OCI-LY3 (cell line): ENCODE measurements around the gene TMEM114.

Experiments used
- H2AFZ ChIP-seq: fragments of 200-600, 300-600 bp; shearing (Covaris generic); 2 replicates; pipeline ENCODE4 v1.6.0; 2014; ENCODE audit warnings: antibody characterized with exemption, low read depth, low read length
- H3K27ac ChIP-seq: fragments of 200-600, 300-600 bp; sonication (generic); 2 replicates; pipeline ENCODE4 v1.5.1; 2014; ENCODE audit warnings: mild to moderate bottlenecking, low read length, moderate library complexity, mixed read lengths
- H3K27me3 ChIP-seq: fragments of 200-600, 300-600 bp; sonication (generic); 2 replicates; pipeline ENCODE4 v1.6.1; 2014; ENCODE audit warnings: low read depth, low read length, mixed read lengths
- H3K36me3 ChIP-seq: fragments of 200-600, 300-600 bp; sonication (generic); replicated peaks from 2 replicates; pipeline ENCODE3; 2014; ENCODE audit warnings: low read depth, low read length, mixed read lengths
- H3K4me1 ChIP-seq: fragments of 300-600, 200-600 bp; sonication (generic); 2 replicates; pipeline ENCODE4 v1.6.1; 2014; ENCODE audit warnings: low read length, mixed read lengths
- H3K4me2 ChIP-seq: fragments of 200-600, 300-600 bp; sonication (generic); 2 replicates; pipeline ENCODE4 v1.6.1; 2014; ENCODE audit warnings: low read length, mixed read lengths
- H3K4me3 ChIP-seq: fragments of 300-600, 200-600 bp; sonication (generic); 2 replicates; pipeline ENCODE4 v1.5.1; 2014; ENCODE audit warnings: antibody characterized with exemption, mild to moderate bottlenecking, low read length, moderate library complexity
- H3K79me2 ChIP-seq: fragments of 300-600, 200-600 bp; shearing (Covaris generic); 2 replicates; pipeline ENCODE4 v1.6.1; 2014; ENCODE audit warnings: mild to moderate bottlenecking, low read length, mixed read lengths
- H3K9ac ChIP-seq: fragments of 300-600, 200-600 bp; shearing (Covaris generic); 2 replicates; pipeline ENCODE4 v1.6.0; 2014; ENCODE audit warnings: mild to moderate bottlenecking, low read length, moderate library complexity
- H3K9me3 ChIP-seq: fragments of 200-600, 300-600 bp; shearing (Covaris generic); 2 replicates; pipeline ENCODE4 v1.6.1; 2014; ENCODE audit warnings: low read length, mixed read lengths; ENCODE audit not compliant: insufficient read depth
- H4K20me1 ChIP-seq: fragments of 200-600, 300-600 bp; sonication (generic); 2 replicates; pipeline ENCODE4 v1.6.1; 2016; ENCODE audit warnings: low read length, mixed read lengths; ENCODE audit not compliant: insufficient read depth
- EZH2phosphoT487 ChIP-seq: fragments of 200-600 bp; shearing (Covaris generic); IDR thresholded peaks from 2 replicates; pipeline ENCODE4 v1.6.1; 2018; ENCODE audit warnings: antibody characterized with exemption, mixed run types, low read depth
- TF ChIP-seq, protein P1 (sequence below): fragments of 200-600, 300-600 bp; sonication (generic); IDR thresholded peaks from 2 replicates; pipeline ENCODE4 v1.5.1; 2014; ENCODE audit warnings: antibody characterized with exemption, low read length, low read depth

Gene TMEM114

DNA sequence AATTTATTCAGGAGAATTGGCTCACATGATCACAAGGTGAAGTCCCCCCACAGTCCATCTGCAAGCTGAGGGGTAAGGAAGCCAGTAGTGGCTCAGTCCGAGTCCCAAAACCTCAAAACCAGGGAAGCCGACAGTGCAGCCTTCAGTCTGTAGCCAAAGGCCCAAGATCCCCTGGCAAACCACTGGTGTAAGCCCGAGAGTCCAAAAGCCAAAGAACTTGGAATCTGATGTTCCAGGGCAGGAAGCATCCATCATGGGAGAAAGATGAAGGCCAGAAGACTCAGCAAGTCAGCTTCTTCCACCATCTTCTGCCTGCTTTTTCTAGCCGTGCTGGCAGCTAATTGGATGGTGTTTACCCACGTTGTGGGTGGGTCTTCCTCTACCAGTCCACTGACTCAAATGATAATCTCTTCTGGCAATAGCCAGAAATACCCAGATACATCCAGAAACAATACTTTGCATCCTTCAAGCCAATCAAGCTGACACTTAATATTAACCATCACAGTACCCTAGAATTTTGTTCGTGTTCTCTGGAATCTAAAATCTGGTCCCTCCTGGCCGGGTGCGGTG lies 40.4 kb downstream of the TMEM114 start:
- no peak overlapping the region for H3K4me3 ChIP-seq
- no peak overlapping the region for H2AFZ ChIP-seq
- no peaks in the 10 kb centered on the region for H3K36me3 ChIP-seq
- no peaks in the 10 kb centered on the region for H4K20me1 ChIP-seq
- H3K4me2 ChIP-seq, result no peak overlapping the region
- TF ChIP-seq, protein P1, sequence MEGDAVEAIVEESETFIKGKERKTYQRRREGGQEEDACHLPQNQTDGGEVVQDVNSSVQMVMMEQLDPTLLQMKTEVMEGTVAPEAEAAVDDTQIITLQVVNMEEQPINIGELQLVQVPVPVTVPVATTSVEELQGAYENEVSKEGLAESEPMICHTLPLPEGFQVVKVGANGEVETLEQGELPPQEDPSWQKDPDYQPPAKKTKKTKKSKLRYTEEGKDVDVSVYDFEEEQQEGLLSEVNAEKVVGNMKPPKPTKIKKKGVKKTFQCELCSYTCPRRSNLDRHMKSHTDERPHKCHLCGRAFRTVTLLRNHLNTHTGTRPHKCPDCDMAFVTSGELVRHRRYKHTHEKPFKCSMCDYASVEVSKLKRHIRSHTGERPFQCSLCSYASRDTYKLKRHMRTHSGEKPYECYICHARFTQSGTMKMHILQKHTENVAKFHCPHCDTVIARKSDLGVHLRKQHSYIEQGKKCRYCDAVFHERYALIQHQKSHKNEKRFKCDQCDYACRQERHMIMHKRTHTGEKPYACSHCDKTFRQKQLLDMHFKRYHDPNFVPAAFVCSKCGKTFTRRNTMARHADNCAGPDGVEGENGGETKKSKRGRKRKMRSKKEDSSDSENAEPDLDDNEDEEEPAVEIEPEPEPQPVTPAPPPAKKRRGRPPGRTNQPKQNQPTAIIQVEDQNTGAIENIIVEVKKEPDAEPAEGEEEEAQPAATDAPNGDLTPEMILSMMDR, result no peak
- TF ChIP-seq EZH2phosphoT487, result no peak
- H3K79me2 ChIP-seq, result no peaks in the 10 kb centered on the region
- H3K27me3 ChIP-seq, result peaks cover 6% of the 10 kb centered on the region; the same call in 1 of the 2 replicates
- no peak overlapping the region for H3K27ac ChIP-seq
- no peak overlapping the region for H3K9ac ChIP-seq
- H3K9me3 ChIP-seq, result no peaks in the 10 kb centered on the region
- H3K4me1 ChIP-seq, result no peaks in the 10 kb centered on the region

DNA sequence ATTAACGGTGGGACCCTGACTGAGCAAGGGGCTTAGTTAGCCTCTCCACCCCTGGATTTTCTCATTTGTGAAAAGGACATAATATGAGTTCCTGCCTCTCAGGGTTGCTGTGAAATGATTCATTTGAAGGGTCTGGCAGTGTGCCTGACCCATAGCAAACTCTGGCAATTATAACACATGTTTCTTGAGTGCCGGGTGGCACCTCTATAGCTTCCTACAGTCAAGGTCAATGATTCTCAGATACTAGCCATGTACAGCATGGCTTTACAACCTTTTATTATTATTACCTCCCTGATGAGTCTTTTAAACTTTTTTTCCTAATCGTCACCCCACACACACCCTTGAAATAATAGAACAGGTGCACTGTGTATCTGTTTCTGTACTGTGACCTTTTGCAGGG lies 42.1 kb downstream of the TMEM114 start:
- Histone ChIP-seq H3K27me3 (peaks cover 9% of the 10 kb centered on the region; the same call in 1 of the 2 replicates), H3K36me3 (no peaks in the 10 kb centered on the region), H2AFZ (no peak overlapping the region), H3K79me2 (no peaks in the 10 kb centered on the region), H3K27ac (no peak overlapping the region), H3K4me1 (no peaks in the 10 kb centered on the region), H3K4me3 (no peak overlapping the region), H3K9ac (no peak overlapping the region), H4K20me1 (no peaks in the 10 kb centered on the region), H3K4me2 (no peak overlapping the region), H3K9me3 (no peaks in the 10 kb centered on the region)
- TF ChIP-seq EZH2phosphoT487, result no peak
- TF ChIP-seq, protein P1, result no peak

DNA sequence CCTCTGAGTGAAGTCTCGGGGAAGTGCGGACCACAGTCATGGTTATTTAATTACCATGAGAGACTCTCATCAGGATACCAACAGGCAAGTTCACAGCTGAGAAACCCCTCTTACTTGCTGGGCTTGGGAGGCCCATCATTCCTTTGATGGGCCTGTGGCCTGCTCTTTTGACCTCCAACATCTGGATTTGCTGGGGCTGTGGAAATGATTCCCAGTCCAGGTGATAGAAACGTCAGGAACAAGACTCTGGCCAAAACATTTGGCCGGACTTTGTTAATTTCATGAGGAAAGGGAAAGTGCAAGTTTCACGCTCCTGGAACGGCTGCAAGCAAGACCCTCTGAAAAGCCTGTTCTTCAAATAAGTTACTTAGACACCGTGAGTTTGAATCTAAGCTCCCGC lies 42.5 kb downstream of the TMEM114 start:
- no peaks in the 10 kb centered on the region for H4K20me1 ChIP-seq
- H3K4me3 ChIP-seq, result no peak overlapping the region
- no peak overlapping the region for H3K27ac ChIP-seq
- H3K9me3 ChIP-seq, result no peaks in the 10 kb centered on the region
- no peaks in the 10 kb centered on the region for H3K36me3 ChIP-seq
- peaks cover 6% of the 10 kb centered on the region; the same call in 1 of the 2 replicates for H3K27me3 ChIP-seq
- H3K4me2 ChIP-seq, result no peak overlapping the region
- H2AFZ ChIP-seq, result no peak overlapping the region
- no peaks in the 10 kb centered on the region for H3K4me1 ChIP-seq
- no peaks in the 10 kb centered on the region for H3K79me2 ChIP-seq
- TF ChIP-seq EZH2phosphoT487, result no peak
- TF ChIP-seq, protein P1, result no peak
- H3K9ac ChIP-seq, result no peak overlapping the region

DNA sequence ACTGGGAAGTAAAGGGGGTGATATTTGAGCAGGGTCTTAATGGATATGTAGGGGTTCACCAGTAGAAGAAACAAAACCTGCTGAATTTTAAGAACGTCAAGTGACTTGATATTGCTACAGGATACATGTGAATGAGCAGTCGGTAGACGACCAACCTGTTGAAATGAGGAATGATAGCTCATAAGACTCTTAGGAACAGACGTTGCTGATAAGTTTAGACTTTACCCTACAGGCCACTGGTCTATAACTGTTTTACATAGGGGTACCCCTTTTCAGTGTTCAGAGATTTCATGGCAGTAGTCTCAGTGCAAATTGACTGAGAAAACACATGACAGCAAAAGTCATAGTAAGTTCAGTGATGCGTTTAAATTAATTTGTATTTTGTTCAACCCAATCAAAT lies 45.9 kb downstream of the TMEM114 start:
- no peaks in the 10 kb centered on the region for H3K36me3 ChIP-seq
- TF ChIP-seq EZH2phosphoT487, result no peak
- TF ChIP-seq, protein P1, result no peak
- H3K27me3 ChIP-seq, result 0 out of 2 replicates have a peak, but pooled peaks cover 4% of the 10 kb centered on the region
- H3K4me3 ChIP-seq, result no peak overlapping the region
- no peaks in the 10 kb centered on the region for H4K20me1 ChIP-seq
- H3K9me3 ChIP-seq, result no peaks in the 10 kb centered on the region
- H3K27ac ChIP-seq, result no peak overlapping the region
- H3K4me2 ChIP-seq, result no peak overlapping the region
- H3K79me2 ChIP-seq, result no peaks in the 10 kb centered on the region
- H3K9ac ChIP-seq, result no peak overlapping the region
- H2AFZ ChIP-seq, result no peak overlapping the region
- no peaks in the 10 kb centered on the region for H3K4me1 ChIP-seq
